Upper lobe of left lung (tissue), 4 donors: ENCODE data around the gene SRRM3.
A peak's percentile ranks its signal among the peaks of the same experiment; 100 is the strongest.

ENCODE experiments used
- CTCF ChIP-seq, 6 experiments: fragments of 450-650 bp in 4 of 6; fragments of 200-600 bp in 2 of 6; sonication (generic) in 2 of 6; IDR thresholded peaks; one replicate each; pipeline ENCODE4 v1.5.1; 2016 to 2019; ENCODE audit warnings: antibody characterized with exemption in 6 of 6
- POLR2A ChIP-seq, 4 donors: fragments of 450-650 bp; IDR thresholded peaks; one replicate each; pipeline ENCODE4 v1.5.1; 2016 to 2017; ENCODE audit warnings: antibody characterized with exemption in 4 of 4, mild to moderate bottlenecking in 2 of 4
- POLR2AphosphoS5 ChIP-seq, 2 donors: sonication (generic); formaldehyde crosslinking; IDR thresholded peaks; one replicate each; pipeline ENCODE4 v1.5.1; 2017; ENCODE audit warnings: antibody characterized with exemption in 2 of 2

- TF ChIP-seq CTCF (IDR thresholded peaks at IDR 0.05) (peak in 4 of 6 experiments; percentile 55 to 69 (median 64)), POLR2A (IDR thresholded peaks at IDR 0.05) (peak in 2 of 4 donors; percentile 8 to 12), POLR2AphosphoS5 (IDR thresholded peaks at IDR 0.05) (peak; percentile 33 to 47)
Observed at GRCh38 chr7:76318488-76319353, 117.0 kb downstream of the SRRM3 start.
